ENCODE data around the gene CNOT6.

DNA sequence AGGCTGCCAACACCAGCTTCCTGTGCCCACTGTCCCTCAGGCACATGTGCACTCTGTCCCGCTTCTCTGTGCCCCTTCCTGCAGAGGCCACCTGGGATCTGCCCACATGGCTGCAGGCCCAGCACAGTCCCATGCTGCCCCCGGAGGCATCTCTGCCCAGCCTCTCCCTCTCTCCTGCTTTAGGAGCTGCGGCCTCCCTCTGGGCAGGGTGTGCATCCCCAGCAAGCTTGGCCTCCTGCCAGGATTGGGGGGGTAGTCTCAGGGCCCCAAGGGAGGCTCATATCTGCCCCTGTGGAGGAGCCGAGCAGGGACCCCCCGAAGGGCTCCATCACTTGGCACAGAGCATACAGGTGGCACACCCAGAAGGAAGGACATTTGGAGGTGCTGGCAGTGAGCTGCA lies 130.4 kb downstream of the CNOT6 start:
- no peak for TF ChIP-seq CTCF (IDR thresholded peaks at IDR 0.05 in 4 of 5, conservative IDR thresholded peaks at IDR 0.05 in 1 of 5)
- TF ChIP-seq POLR2A (IDR thresholded peaks at IDR 0.05), result no peak
